ENCODE data around the gene TBC1D2B.

GRCh38 chr15:77985031-77985930, 92.2 kb downstream of the TBC1D2B start:
- TF ChIP-seq POLR2AphosphoS5 (IDR thresholded peaks at IDR 0.05) (no peak), POLR2A (IDR thresholded peaks at IDR 0.05) (no peak)

Measured in spleen (tissue), 3 donors.